Thoracic aorta (tissue), 2 donors: ENCODE data around the gene TNK2. TPM values are rescaled to one million over a fixed set of nuclear protein-coding genes. Genes with fewer than 3 reads are reported as not detected.
"Not testable (repeated sequence)": the region's sequence is repeated elsewhere in the genome, so short reads cannot be mapped to it uniquely, and the experiment has no call there.

Experiments
- ATAC-seq: fragments of 150-250 bp; one replicate; pipeline ENCODE4 v1.8.0; 2017; ENCODE audit warnings: low read depth; ENCODE audit not compliant: insufficient number of reproducible peaks, low FRiP score
- DNase-seq: peaks from one replicate; pipeline ENCODE4 v3.0.0-alpha.2; 2020; ENCODE audit warnings: low spot score
- H3K27ac ChIP-seq, 2 donors: fragments of 200-600 bp; sonication (generic); 1 replicate in 1 of 2; 2 replicates in 1 of 2; pipeline ENCODE4 v1.5.1; 2016; ENCODE audit warnings: mild to moderate bottlenecking in 2 of 2, moderate library complexity in 2 of 2
- H3K27me3 ChIP-seq: fragments of 200-600 bp; sonication (generic); replicated peaks from 2 replicates; pipeline ENCODE4 v1.6.0; 2016; ENCODE audit warnings: mild to moderate bottlenecking; ENCODE audit not compliant: insufficient read depth
- H3K36me3 ChIP-seq: fragments of 200-600 bp; sonication (generic); one replicate; pipeline ENCODE4 v1.5.1; 2016
- H3K4me1 ChIP-seq, 2 donors: fragments of 200-600 bp; sonication (generic); 1 replicate in 1 of 2; 2 replicates in 1 of 2; pipeline versions ENCODE4 v1.5.1 to v1.6.0; 2016; ENCODE audit warnings: low read depth in 2 of 2, mild to moderate bottlenecking in 1 of 2; ENCODE audit not compliant: control insufficient read depth in 1 of 2
- H3K4me3 ChIP-seq: fragments of 200-600 bp; sonication (generic); 2 replicates; pipeline ENCODE4 v1.5.1; 2016; ENCODE audit warnings: mild to moderate bottlenecking
- H3K9me3 ChIP-seq: fragments of 200-600 bp; sonication (generic); 2 replicates; pipeline ENCODE4 v1.5.1; 2016
- CTCF ChIP-seq: fragments of 200-600 bp; sonication (generic); IDR thresholded peaks from one replicate; pipeline ENCODE4 v1.5.1; 2019; ENCODE audit warnings: antibody characterized with exemption
- total RNA-seq, 2 donors: library from RNA; depleted of rRNA; stranded (reverse); fragments of >200 nt; gene quantifications; one replicate each; pipeline versions ENCODE4 v1.1.0 to v1.2.3, GENCODE V29; 2016

Gene TNK2
- 10 to 100 TPM; 38.9 to 69.8 TPM for total RNA-seq

- ATAC-seq (no peak), DNase-seq (no peak)
- H3K27ac ChIP-seq: peak within 1 kb of the TSS in 1 of 2 donors; percentile 19
- TF ChIP-seq CTCF: no peak
- peaks cover 16 to 31% of the 10 kb centered on the region in 2 donors for H3K4me1 ChIP-seq
- H3K36me3 ChIP-seq: no peaks in the 10 kb centered on the region
- no peaks in the 10 kb centered on the region for H3K27me3 ChIP-seq
- no peaks in the 10 kb centered on the region for H3K9me3 ChIP-seq
- H3K4me3 ChIP-seq: peak within 1 kb of the TSS; percentile 80
Measured at GRCh38 chr3:195907934-195908693, at the start of gene TNK2. Gene TNK2 (minus strand): TSS chr3:195908551. CDS start chr3:195888588, 19,963 bp downstream.

GRCh38 chr3:195956577-195956976, 48.2 kb upstream of the TNK2 start:
- peaks cover 0 to 6% of the 10 kb centered on the region in 2 donors for H3K4me1 ChIP-seq
- peaks cover 14% of the 10 kb centered on the region for H3K36me3 ChIP-seq
- TF ChIP-seq CTCF: no peak
- H3K27me3 ChIP-seq: no peaks in the 10 kb centered on the region
- H3K27ac ChIP-seq: no peak overlapping the region
- no peak overlapping the region for H3K4me3 ChIP-seq
- DNase-seq (no peak), ATAC-seq (no peak)
- no peaks in the 10 kb centered on the region for H3K9me3 ChIP-seq

GRCh38 chr3:195955416-195955841, 47.1 kb upstream of the TNK2 start:
- not testable (repeated sequence) for ATAC-seq, DNase-seq
- H3K4me3 ChIP-seq: peak overlapping the region; percentile 51

GRCh38 chr3:195954752-195955119, 46.4 kb upstream of the TNK2 start:
- not testable (repeated sequence) for H3K36me3 ChIP-seq, H3K27me3 ChIP-seq, H3K9me3 ChIP-seq, H3K4me1 ChIP-seq, DNase-seq
- peak overlapping the region; percentile 75 for H3K4me3 ChIP-seq
- H3K27ac ChIP-seq: peak overlapping the region in 1 of 2 donors; percentile 61
- ATAC-seq: peak; percentile 40

More at GRCh38 chr3:195955416-195955841, 47.1 kb upstream of the TNK2 start:
- peaks cover 14% of the 10 kb centered on the region for H3K36me3 ChIP-seq
- not testable (repeated sequence) for H3K9me3 ChIP-seq, H3K27me3 ChIP-seq, H3K27ac ChIP-seq, H3K4me1 ChIP-seq

- ATAC-seq: peak; percentile 88
- H3K27ac ChIP-seq: peak overlapping the region in 1 of 2 donors; percentile 61
- H3K27me3 ChIP-seq, DNase-seq, H3K9me3 ChIP-seq, H3K36me3 ChIP-seq, H3K4me1 ChIP-seq: not testable (repeated sequence)
- H3K4me3 ChIP-seq: peak overlapping the region; percentile 75
Measured at GRCh38 chr3:195954052-195954751, 45.9 kb upstream of the TNK2 start.

GRCh38 chr3:195952590-195952989, 44.2 kb upstream of the TNK2 start:
- H3K27ac ChIP-seq, ATAC-seq, DNase-seq, H3K9me3 ChIP-seq, H3K4me1 ChIP-seq, H3K27me3 ChIP-seq, H3K4me3 ChIP-seq, H3K36me3 ChIP-seq: not testable (repeated sequence)

GRCh38 chr3:195951443-195952177, 43.3 kb upstream of the TNK2 start:
- H3K27me3 ChIP-seq, DNase-seq, H3K9me3 ChIP-seq, H3K4me3 ChIP-seq, ATAC-seq, H3K4me1 ChIP-seq, H3K27ac ChIP-seq, H3K36me3 ChIP-seq: not testable (repeated sequence)

GRCh38 chr3:195950731-195951130, 42.4 kb upstream of the TNK2 start:
- H3K4me1 ChIP-seq, H3K27me3 ChIP-seq, H3K36me3 ChIP-seq, H3K4me3 ChIP-seq, DNase-seq, H3K27ac ChIP-seq, ATAC-seq, H3K9me3 ChIP-seq: not testable (repeated sequence)

- H3K27ac ChIP-seq, H3K36me3 ChIP-seq, H3K9me3 ChIP-seq, H3K4me1 ChIP-seq, ATAC-seq, H3K27me3 ChIP-seq, DNase-seq, H3K4me3 ChIP-seq: not testable (repeated sequence)
Measured at GRCh38 chr3:195950164-195950563, 41.8 kb upstream of the TNK2 start.
